ENCODE data around the gene IFNK.

Gene IFNK, protein sequence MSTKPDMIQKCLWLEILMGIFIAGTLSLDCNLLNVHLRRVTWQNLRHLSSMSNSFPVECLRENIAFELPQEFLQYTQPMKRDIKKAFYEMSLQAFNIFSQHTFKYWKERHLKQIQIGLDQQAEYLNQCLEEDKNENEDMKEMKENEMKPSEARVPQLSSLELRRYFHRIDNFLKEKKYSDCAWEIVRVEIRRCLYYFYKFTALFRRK

DNA sequence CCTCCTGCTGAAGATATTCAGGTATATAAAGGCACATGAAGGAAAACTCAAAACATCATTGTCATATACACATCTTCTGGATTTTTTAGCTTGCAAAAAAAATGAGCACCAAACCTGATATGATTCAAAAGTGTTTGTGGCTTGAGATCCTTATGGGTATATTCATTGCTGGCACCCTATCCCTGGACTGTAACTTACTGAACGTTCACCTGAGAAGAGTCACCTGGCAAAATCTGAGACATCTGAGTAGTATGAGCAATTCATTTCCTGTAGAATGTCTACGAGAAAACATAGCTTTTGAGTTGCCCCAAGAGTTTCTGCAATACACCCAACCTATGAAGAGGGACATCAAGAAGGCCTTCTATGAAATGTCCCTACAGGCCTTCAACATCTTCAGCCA is at the start of gene IFNK:
TSS of gene IFNK (plus strand) at position 55 of the 400 bp plus-strand sequence. CDS start at position 102, 47 bp downstream.
- no peak within 1 kb of the TSS for H3K4me3 ChIP-seq (ENCODE audit: low read depth, low read length)
- TF ChIP-seq, protein P1, sequence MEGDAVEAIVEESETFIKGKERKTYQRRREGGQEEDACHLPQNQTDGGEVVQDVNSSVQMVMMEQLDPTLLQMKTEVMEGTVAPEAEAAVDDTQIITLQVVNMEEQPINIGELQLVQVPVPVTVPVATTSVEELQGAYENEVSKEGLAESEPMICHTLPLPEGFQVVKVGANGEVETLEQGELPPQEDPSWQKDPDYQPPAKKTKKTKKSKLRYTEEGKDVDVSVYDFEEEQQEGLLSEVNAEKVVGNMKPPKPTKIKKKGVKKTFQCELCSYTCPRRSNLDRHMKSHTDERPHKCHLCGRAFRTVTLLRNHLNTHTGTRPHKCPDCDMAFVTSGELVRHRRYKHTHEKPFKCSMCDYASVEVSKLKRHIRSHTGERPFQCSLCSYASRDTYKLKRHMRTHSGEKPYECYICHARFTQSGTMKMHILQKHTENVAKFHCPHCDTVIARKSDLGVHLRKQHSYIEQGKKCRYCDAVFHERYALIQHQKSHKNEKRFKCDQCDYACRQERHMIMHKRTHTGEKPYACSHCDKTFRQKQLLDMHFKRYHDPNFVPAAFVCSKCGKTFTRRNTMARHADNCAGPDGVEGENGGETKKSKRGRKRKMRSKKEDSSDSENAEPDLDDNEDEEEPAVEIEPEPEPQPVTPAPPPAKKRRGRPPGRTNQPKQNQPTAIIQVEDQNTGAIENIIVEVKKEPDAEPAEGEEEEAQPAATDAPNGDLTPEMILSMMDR (IDR thresholded peaks at IDR 0.05; ENCODE audit: low read depth, low read length, missing control alignments), result no peak
- DNase-seq (ENCODE audit: low read depth), result no peak

DNA sequence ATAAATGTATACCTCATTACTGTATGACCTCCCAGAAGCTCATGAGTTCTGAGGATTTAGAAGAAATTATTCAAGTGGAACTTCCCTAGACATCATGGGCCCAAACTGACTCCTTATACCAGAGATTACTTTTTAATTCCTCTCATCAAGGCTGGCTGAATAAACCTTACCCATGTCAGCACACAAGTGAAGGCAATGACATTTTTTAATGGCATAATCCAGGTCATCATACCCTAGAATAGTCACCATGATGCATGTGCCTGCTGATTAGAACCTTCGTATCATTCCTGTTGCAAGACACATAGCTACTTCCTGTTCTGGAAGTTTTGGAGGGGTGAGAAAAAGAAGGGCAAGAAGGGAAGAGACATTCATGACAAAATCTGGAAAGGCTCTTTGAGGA is 49.8 kb upstream of the IFNK start:
- TF ChIP-seq, protein P1 (IDR thresholded peaks at IDR 0.05; ENCODE audit: low read depth, low read length, missing control alignments), result no peak
- no peak overlapping the region for H3K4me3 ChIP-seq (ENCODE audit: low read depth, low read length)
- no peak for DNase-seq (ENCODE audit: low read depth)

DNA sequence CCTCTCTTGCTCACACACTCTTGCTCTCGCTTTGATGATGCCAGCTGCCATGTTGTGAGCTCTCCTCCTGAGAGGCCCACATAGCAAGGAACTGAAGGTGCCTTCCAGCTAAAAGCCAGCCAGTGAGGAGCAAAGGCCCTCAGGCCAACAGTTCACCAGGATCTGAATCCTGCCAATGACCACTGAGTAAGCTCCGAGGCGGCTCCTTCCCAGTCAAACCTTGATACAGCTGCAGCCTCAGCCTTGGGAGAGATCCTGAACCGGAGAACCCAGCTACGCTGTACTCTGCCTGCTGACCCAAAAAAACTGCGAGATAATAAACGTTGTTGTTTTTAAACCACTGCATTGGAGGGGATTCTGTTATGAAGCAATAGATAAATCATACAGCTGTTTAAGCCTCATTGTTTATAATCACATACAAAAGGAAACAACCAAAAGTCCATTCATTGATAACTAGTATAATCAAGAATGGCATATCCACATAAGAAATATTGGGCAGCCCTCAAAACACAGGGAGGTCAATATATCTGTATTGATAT is 49.0 kb upstream of the IFNK start:
- no peak overlapping the region for H3K4me3 ChIP-seq (ENCODE audit: low read depth, low read length)
- DNase-seq (ENCODE audit: low read depth), result no peak
- TF ChIP-seq, protein P1 (IDR thresholded peaks at IDR 0.05; ENCODE audit: low read depth, low read length, missing control alignments), result no peak

DNA sequence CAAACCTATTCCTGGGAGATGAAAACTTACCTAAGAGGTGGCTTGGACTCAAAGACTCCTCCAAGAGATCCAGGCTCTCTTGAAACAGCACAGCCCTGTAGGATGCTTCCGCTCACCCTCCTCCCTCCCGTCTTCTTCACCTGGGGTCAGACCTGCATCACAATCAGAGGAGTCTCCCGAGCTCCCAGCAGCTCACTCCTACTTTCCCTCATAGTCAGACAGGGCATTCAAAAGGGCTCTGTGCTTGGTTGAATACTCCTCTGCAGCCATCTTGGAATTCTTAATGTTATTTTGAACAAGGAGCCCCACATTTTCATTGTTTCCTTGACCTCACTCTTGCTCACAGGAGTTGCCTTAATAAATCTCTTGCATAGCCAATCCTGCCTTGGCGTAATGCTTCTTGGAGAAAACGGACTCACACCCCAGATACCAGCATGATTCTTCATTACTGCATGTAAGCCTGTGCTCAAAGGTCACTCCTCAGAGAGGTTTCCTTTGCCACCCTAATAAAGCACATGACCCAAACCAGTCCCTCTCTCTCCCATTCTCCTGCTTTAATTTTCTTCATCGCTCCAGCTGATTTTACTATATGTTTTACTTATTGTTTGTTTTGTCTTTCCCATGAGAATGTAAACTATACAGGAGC is 47.1 kb upstream of the IFNK start:
- TF ChIP-seq, protein P1 (IDR thresholded peaks at IDR 0.05; ENCODE audit: low read depth, low read length, missing control alignments), result no peak
- no peak for DNase-seq (ENCODE audit: low read depth)
- no peak overlapping the region for H3K4me3 ChIP-seq (ENCODE audit: low read depth, low read length)

DNA sequence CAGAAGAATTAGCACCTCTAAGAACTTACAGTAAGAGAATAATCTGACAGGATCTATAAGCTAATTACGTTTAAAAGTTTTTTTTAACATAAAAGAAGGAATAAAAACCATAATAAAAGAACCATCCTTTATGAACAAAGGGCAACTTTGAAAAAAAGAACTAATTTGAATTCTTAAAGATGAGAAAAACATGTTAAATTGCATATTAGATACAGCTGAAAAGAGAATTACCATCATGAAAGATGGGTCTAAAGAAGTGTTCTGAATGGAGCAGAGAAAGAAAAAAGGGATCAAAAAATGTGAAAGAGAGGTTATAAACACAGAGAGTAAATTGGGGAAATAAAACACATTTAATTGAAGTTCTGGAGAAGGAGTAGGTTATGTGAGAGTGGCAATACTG is 45.8 kb upstream of the IFNK start:
- no peak for DNase-seq (ENCODE audit: low read depth)
- H3K4me3 ChIP-seq (ENCODE audit: low read depth, low read length), result no peak overlapping the region
- TF ChIP-seq, protein P1 (IDR thresholded peaks at IDR 0.05; ENCODE audit: low read depth, low read length, missing control alignments), result no peak

DNA sequence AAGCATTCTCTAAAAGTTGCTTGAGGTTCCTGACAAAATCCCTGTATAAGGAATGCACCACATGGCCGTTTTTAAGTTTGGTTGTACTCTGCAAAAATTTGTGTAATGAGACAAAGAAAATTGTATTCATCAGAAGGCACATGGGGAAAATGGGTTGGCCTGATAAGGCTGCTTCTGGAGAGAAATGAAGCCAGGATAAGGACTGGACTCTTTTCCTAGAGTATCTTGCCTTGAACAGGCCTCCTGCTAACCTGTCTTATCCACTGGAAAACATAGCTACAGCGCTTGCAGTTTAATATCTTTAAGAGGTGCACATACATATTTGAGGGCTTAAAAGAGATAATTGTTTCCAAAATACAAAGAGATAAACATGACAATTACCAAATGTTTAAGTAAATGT is 41.4 kb upstream of the IFNK start:
- no peak for DNase-seq (ENCODE audit: low read depth)
- TF ChIP-seq, protein P1 (IDR thresholded peaks at IDR 0.05; ENCODE audit: low read depth, low read length, missing control alignments), result no peak

More for the DNA sequence above, 41.4 kb upstream of the IFNK start:
- no peak overlapping the region for H3K4me3 ChIP-seq (ENCODE audit: low read depth, low read length)

Data from GM12864 (cell line).